Right renal cortex interstitium (tissue), 3 donors: ENCODE data around the gene VAV2. TPM values are rescaled to one million over a fixed set of nuclear protein-coding genes. Genes with fewer than 3 reads are reported as not detected.

Experiments used
- DNase-seq, 3 donors: peaks; one replicate each; pipeline ENCODE4 v3.0.0-alpha.2; 2013; ENCODE audit warnings: low read depth in 3 of 3, low spot score in 2 of 3
- polyA plus RNA-seq, 3 donors: library from polyadenylated mRNA; unstranded; fragments of 120-200 nt; gene quantifications; one replicate each; pipeline ENCODE4 v1.2.1, GENCODE V29; 2013; ENCODE audit not compliant: insufficient read length in 3 of 3

The VAV2 gene
- polyA plus RNA-seq, 3 donors: 34.2 to 34.8 (median 34.8) TPM

- no peak for DNase-seq
Measured at GRCh38 chr9:133832877-133833276, 159.2 kb downstream of the VAV2 start.

- DNase-seq: no peak
Measured at GRCh38 chr9:133830711-133831110, 161.4 kb downstream of the VAV2 start.

GRCh38 chr9:133830310-133830709 is 161.8 kb downstream of the VAV2 start:
- no peak for DNase-seq

- DNase-seq: no peak
Measured at GRCh38 chr9:133828338-133828997, 163.7 kb downstream of the VAV2 start.

GRCh38 chr9:133826289-133827085 is 165.6 kb downstream of the VAV2 start:
- no peak for DNase-seq

- DNase-seq: no peak
Measured at GRCh38 chr9:133825555-133826218, 166.4 kb downstream of the VAV2 start.

GRCh38 chr9:133824802-133825186 is 167.3 kb downstream of the VAV2 start:
- DNase-seq: no peak

GRCh38 chr9:133824106-133824801 is 167.9 kb downstream of the VAV2 start:
- DNase-seq: no peak

GRCh38 chr9:133823189-133824105 is 168.7 kb downstream of the VAV2 start:
- no peak for DNase-seq

GRCh38 chr9:133822430-133823065 is 169.6 kb downstream of the VAV2 start:
- DNase-seq: no peak

- no peak for DNase-seq
Measured at GRCh38 chr9:133821601-133822429, 170.3 kb downstream of the VAV2 start.

- no peak for DNase-seq
Measured at GRCh38 chr9:133819923-133820322, 172.2 kb downstream of the VAV2 start.

- no peak for DNase-seq
Measured at GRCh38 chr9:133818444-133818843, 173.7 kb downstream of the VAV2 start.

GRCh38 chr9:133815781-133816180 is 176.3 kb downstream of the VAV2 start:
- no peak for DNase-seq

GRCh38 chr9:133814586-133815208 is 177.4 kb downstream of the VAV2 start:
- no peak for DNase-seq

GRCh38 chr9:133813749-133814585 is 178.2 kb downstream of the VAV2 start:
- DNase-seq: no peak
